ENCODE results near the gene FES.
"Not testable (repeated sequence)": the region's sequence is repeated elsewhere in the genome, so short reads cannot be mapped to it uniquely, and the experiment has no call there.

The FES gene

DNA sequence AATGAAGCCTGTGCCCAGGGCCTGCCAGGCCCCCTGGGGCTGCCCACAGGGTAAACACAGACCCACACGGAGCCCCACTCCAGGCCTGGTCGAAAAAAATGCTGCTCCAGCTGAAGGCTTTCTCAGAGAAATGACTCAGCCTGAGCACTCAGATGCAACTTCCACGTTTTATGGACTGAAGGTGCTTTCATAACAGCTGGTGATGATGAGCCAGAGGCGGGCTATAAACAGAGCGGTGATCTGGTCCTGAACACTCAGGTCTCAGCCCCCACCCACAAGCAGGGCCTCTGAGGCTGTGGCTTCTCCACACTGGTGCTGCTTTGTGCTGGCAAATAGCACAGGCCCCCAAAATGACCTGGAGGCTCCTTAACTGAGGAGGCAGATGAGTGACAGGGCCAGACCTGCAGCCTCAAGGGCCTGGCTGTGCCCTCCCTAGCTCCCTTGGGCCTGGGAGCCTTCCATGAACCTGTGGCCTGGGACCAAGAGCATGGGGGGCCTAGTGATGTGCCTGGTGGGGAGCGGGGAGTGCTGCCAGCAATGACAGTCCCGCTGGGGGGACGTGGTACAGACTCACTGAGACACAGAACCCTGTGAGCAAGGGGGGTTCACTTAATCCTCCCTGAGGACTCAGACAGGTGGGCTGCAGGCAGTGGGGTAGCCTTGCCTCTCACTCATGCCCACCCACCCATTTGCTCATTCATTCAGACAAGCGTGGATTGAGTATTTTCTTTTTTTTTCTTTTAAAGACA lies 38.9 kb upstream of the FES start:
- no peaks in the 10 kb centered on the region for H3K9me3 ChIP-seq (ENCODE audit: severe bottlenecking)
- no peaks in the 10 kb centered on the region for H3K27me3 ChIP-seq (ENCODE audit: insufficient read depth, low read depth, severe bottlenecking)
- H3K4me3 ChIP-seq (ENCODE audit: low read depth, low read length): no peak overlapping the region
- no peak overlapping the region for H3K27ac ChIP-seq
- DNase-seq: no peak
- TF ChIP-seq, protein P1, sequence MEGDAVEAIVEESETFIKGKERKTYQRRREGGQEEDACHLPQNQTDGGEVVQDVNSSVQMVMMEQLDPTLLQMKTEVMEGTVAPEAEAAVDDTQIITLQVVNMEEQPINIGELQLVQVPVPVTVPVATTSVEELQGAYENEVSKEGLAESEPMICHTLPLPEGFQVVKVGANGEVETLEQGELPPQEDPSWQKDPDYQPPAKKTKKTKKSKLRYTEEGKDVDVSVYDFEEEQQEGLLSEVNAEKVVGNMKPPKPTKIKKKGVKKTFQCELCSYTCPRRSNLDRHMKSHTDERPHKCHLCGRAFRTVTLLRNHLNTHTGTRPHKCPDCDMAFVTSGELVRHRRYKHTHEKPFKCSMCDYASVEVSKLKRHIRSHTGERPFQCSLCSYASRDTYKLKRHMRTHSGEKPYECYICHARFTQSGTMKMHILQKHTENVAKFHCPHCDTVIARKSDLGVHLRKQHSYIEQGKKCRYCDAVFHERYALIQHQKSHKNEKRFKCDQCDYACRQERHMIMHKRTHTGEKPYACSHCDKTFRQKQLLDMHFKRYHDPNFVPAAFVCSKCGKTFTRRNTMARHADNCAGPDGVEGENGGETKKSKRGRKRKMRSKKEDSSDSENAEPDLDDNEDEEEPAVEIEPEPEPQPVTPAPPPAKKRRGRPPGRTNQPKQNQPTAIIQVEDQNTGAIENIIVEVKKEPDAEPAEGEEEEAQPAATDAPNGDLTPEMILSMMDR (IDR thresholded peaks at IDR 0.05; ENCODE audit: low read depth, low read length): no peak
- no peaks in the 10 kb centered on the region for H3K36me3 ChIP-seq

DNA sequence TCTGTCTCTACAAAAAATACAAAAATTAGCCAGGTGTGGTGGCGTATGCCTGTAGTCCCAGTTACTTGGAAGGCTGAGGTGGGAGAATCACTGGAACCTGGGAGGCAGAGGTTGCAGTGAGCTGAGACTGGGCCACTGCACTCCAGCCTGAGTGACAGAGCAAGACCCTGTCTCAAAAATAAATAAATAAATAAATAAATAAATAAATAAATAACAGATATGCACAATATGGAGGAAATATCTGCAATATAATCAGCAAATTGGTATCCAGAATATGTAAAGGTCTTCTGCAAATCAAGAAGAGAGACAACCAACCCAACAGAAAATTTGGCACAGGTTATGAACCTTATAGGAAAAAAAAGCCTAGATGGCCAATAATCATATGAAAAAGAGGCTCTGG lies 34.9 kb upstream of the FES start:
- not testable (repeated sequence) for H3K9me3 ChIP-seq (ENCODE audit: severe bottlenecking); H3K27me3 ChIP-seq (ENCODE audit: insufficient read depth, low read depth, severe bottlenecking); H3K27ac ChIP-seq; H3K4me3 ChIP-seq (ENCODE audit: low read depth, low read length); H3K36me3 ChIP-seq; DNase-seq

DNA sequence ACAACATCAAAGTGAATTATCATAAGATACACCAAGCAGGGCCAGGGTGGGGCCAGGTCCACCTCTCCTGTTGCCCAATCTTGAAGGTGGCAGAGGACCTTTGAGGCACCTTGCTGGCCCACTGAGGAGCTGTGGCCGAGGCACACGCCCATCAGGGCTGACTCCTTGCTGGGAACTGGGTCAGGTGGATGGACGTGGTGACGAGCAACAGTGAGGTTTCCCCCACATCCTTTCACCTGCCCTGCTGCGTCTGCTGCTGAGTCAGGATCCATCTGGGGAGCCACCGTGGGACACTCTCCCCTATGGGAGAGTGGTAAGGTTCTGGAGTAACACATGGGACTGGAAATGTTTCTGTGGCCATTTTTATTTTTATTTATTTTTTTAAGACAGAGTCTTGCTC lies 33.2 kb upstream of the FES start:
- TF ChIP-seq, protein P1 (IDR thresholded peaks at IDR 0.05; ENCODE audit: low read depth, low read length): no peak
- DNase-seq: no peak
- no peaks in the 10 kb centered on the region for H3K27me3 ChIP-seq (ENCODE audit: insufficient read depth, low read depth, severe bottlenecking)
- no peaks in the 10 kb centered on the region for H3K9me3 ChIP-seq (ENCODE audit: severe bottlenecking)
- no peak overlapping the region for H3K4me3 ChIP-seq (ENCODE audit: low read depth, low read length)
- no peaks in the 10 kb centered on the region for H3K36me3 ChIP-seq
- H3K27ac ChIP-seq: no peak overlapping the region

GRCh38 chr15:90851940-90852339 lies 32.4 kb upstream of the FES start:
- H3K27me3 ChIP-seq (ENCODE audit: insufficient read depth, low read depth, severe bottlenecking): no peaks in the 10 kb centered on the region
- TF ChIP-seq, protein P1 (IDR thresholded peaks at IDR 0.05; ENCODE audit: low read depth, low read length): no peak
- H3K9me3 ChIP-seq (ENCODE audit: severe bottlenecking): no peaks in the 10 kb centered on the region
- H3K36me3 ChIP-seq: no peaks in the 10 kb centered on the region
- no peak overlapping the region for H3K27ac ChIP-seq
- no peak for DNase-seq
- no peak overlapping the region for H3K4me3 ChIP-seq (ENCODE audit: low read depth, low read length)

- TF ChIP-seq, protein P1 (IDR thresholded peaks at IDR 0.05; ENCODE audit: low read depth, low read length): no peak
These were observed 29.2 kb upstream of the FES start for GRCh38 chr15:90855139-90855538.

DNA sequence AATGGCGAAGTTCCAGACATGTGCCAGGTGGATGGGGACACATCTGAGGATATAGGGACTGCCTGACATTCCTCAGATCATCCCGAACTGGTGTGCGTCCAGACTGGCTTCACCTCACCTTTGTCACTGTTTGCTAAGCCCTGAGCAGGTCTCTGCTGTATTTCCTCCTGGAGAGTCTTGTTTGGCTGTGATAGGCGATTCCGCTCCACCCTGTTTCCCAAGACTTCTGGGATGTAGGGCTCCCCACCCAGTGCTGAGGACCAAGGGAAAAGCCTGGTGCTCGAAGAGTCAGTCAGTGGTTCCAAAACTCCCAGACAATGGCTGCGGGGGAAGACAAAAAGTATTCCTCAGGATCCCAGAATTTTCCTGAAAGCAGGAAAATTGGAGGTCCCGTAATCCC lies 27.0 kb upstream of the FES start:
- Histone ChIP-seq H3K4me3 (ENCODE audit: low read depth, low read length) (no peak overlapping the region), H3K27me3 (ENCODE audit: insufficient read depth, low read depth, severe bottlenecking) (no peaks in the 10 kb centered on the region), H3K27ac (no peak overlapping the region), H3K36me3 (no peaks in the 10 kb centered on the region), H3K9me3 (ENCODE audit: severe bottlenecking) (no peaks in the 10 kb centered on the region)
- TF ChIP-seq, protein P1 (IDR thresholded peaks at IDR 0.05; ENCODE audit: low read depth, low read length): no peak
- DNase-seq: no peak

More at GRCh38 chr15:90855139-90855538, 29.2 kb upstream of the FES start:
- H3K9me3 ChIP-seq (ENCODE audit: severe bottlenecking): no peaks in the 10 kb centered on the region
- H3K4me3 ChIP-seq (ENCODE audit: low read depth, low read length): no peak overlapping the region
- no peak for DNase-seq
- no peaks in the 10 kb centered on the region for H3K36me3 ChIP-seq
- no peaks in the 10 kb centered on the region for H3K27me3 ChIP-seq (ENCODE audit: insufficient read depth, low read depth, severe bottlenecking)
- no peak overlapping the region for H3K27ac ChIP-seq
